ENCODE measurements around the gene FGF11.

FGF11 gene

DNA sequence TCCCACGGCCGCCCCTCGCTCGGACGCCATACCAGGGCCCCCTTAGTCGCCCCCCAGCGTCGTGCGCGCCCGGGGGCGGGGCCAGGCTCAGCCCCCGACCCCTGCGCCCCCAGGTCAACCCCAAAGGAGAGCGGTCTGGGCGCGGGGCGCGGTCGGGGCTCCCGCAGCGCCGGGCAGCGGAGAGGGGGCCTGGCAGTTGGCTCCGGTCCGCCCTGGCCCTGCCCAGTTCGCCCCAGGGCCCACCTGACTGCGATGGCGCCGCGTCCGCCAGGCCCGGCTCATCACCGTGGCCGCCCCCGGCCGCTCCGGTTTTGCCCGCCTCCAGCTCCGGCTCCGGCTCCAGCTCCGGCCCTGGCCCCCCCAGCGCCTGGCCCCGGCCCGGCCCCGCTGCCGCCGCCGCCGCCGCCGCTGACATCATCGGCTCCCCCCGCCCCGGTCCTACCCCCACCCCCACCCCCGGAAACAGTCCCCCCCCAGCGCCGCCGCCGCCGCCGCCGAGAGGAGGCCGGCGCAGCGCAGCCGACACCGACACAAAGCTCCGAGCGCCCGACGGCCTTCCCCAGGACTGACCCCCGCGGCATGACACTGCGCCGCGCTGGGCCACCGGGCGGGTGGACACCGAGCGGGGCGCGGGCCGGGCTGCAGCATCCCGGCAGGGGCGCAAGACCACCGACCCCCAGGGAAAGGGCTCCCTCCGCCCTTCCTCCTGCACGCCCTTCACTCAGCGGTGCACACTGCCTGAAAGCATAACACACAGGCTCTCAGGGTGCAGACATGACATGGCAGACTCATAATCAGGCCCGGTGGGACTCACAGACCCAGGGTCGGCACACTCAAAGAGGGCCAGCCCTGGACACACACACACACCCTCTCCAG, 40.1 kb downstream of the FGF11 start, which contains the start of gene ZBTB4 (continued):
- TF ChIP-seq HIC1 (tag by site-specific recombination; IDR thresholded peaks at IDR 0.05) (no peak), ZNF670 (tag by site-specific recombination; IDR thresholded peaks at IDR 0.05; ENCODE audit: low read depth) (no peak), KLF10 (tag by site-specific recombination; IDR thresholded peaks at IDR 0.05) (peak; percentile 67; the same call in 1 of the 2 replicates), ZNF280C (tag by site-specific recombination; IDR thresholded peaks at IDR 0.05) (no peak), ZNF239 (tag by site-specific recombination; IDR thresholded peaks at IDR 0.05) (no peak), ZNF449 (tag by site-specific recombination; IDR thresholded peaks at IDR 0.05) (no peak), ZNF791 (tag by site-specific recombination; IDR thresholded peaks at IDR 0.05) (no peak), ZNF707 (tag by site-specific recombination; IDR thresholded peaks at IDR 0.05) (no peak), KLF7 (tag by site-specific recombination; IDR thresholded peaks at IDR 0.05; ENCODE audit: borderline replicate concordance) (no peak), ZNF18 (tag by site-specific recombination; IDR thresholded peaks at IDR 0.05) (no peak), ZNF529 (tag by site-specific recombination; IDR thresholded peaks at IDR 0.05; ENCODE audit: insufficient replicate concordance) (no peak), INSM2 (tag by site-specific recombination; IDR thresholded peaks at IDR 0.05) (0 out of 2 replicates have a peak, but pooled peaks have one; percentile 28), MYNN (tag by site-specific recombination; IDR thresholded peaks at IDR 0.05; ENCODE audit: borderline replicate concordance) (no peak), ZNF596 (tag by site-specific recombination; IDR thresholded peaks at IDR 0.05) (0 out of 2 replicates have a peak, but pooled peaks have one; percentile 6), BCL11B (tag by site-specific recombination; IDR thresholded peaks at IDR 0.05; ENCODE audit: low read depth) (no peak), ZNF571 (tag by site-specific recombination; IDR thresholded peaks at IDR 0.05) (no peak), KLF16 (tag by site-specific recombination; IDR thresholded peaks at IDR 0.05) (no peak), ZFP3 (tag by site-specific recombination; IDR thresholded peaks at IDR 0.05; ENCODE audit: low read depth) (no peak), ZNF654 (tag by site-specific recombination; IDR thresholded peaks at IDR 0.05; ENCODE audit: low read depth) (no peak), ZNF350 (tag by site-specific recombination; IDR thresholded peaks at IDR 0.05) (no peak), SALL2 (tag by site-specific recombination; IDR thresholded peaks at IDR 0.05; ENCODE audit: borderline replicate concordance) (no peak), ZNF174 (tag by site-specific recombination; IDR thresholded peaks at IDR 0.05) (no peak), ZIC2 (tag by site-specific recombination; IDR thresholded peaks at IDR 0.05) (peak; percentile 49; the same call in 1 of the 2 replicates)
- TF ChIP-seq, protein P1, sequence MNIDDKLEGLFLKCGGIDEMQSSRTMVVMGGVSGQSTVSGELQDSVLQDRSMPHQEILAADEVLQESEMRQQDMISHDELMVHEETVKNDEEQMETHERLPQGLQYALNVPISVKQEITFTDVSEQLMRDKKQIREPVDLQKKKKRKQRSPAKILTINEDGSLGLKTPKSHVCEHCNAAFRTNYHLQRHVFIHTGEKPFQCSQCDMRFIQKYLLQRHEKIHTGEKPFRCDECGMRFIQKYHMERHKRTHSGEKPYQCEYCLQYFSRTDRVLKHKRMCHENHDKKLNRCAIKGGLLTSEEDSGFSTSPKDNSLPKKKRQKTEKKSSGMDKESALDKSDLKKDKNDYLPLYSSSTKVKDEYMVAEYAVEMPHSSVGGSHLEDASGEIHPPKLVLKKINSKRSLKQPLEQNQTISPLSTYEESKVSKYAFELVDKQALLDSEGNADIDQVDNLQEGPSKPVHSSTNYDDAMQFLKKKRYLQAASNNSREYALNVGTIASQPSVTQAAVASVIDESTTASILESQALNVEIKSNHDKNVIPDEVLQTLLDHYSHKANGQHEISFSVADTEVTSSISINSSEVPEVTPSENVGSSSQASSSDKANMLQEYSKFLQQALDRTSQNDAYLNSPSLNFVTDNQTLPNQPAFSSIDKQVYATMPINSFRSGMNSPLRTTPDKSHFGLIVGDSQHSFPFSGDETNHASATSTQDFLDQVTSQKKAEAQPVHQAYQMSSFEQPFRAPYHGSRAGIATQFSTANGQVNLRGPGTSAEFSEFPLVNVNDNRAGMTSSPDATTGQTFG (tag by site-specific recombination; IDR thresholded peaks at IDR 0.05; ENCODE audit: borderline replicate concordance), result no peak
- TF ChIP-seq, protein P2, sequence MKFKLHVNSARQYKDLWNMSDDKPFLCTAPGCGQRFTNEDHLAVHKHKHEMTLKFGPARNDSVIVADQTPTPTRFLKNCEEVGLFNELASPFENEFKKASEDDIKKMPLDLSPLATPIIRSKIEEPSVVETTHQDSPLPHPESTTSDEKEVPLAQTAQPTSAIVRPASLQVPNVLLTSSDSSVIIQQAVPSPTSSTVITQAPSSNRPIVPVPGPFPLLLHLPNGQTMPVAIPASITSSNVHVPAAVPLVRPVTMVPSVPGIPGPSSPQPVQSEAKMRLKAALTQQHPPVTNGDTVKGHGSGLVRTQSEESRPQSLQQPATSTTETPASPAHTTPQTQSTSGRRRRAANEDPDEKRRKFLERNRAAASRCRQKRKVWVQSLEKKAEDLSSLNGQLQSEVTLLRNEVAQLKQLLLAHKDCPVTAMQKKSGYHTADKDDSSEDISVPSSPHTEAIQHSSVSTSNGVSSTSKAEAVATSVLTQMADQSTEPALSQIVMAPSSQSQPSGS (tag by site-specific recombination; IDR thresholded peaks at IDR 0.05; ENCODE audit: low read depth), result no peak
